Activated gamma-delta T cell (primary cell): Measurements from ENCODE around the gene CPT1B.

Experiments used
- DNase-seq: peaks from one replicate; lab custom pipeline; 2025; lab: John Stamatoyannopoulos, UW

CPT1B gene

DNA sequence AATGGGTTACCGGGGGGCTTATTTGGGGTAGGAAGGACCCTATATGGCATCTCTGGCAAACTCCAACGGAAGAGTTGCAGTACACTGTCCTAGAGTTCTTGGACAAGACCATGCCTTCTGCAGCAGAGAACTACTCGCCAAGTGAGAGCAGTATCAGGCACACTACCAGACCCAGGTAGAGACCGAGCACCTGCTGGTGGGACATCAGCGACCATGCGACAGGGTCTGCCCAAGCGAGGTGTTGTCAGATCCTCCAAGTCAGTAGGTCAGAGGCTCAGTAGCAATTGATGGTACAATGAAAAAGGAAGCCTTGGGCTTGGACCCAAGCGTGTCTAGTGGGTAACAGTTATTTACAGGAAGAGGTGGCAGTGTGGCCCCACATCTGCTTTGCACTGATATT is 7.6 kb upstream of the CPT1B start:
- no peak for DNase-seq

DNA sequence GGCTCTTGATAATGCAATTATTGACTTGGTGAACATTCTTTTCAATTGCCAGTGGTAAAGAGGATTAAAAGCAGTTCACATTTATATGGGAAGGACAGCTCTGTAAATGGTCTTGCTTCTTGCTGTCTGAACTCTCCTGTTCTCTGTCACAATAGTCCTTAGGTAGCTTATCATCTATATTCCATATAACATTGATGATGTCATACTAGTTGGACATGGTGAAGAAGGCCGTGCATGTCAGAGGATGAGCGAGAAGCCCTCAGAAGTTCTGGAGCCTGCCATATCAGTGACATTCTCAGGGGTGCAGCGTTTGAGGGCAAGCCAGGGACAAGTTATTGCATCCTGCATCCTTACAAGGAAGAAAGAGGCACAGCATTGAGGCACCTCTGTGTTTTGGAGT is 7.0 kb upstream of the CPT1B start:
- DNase-seq: no peak

DNA sequence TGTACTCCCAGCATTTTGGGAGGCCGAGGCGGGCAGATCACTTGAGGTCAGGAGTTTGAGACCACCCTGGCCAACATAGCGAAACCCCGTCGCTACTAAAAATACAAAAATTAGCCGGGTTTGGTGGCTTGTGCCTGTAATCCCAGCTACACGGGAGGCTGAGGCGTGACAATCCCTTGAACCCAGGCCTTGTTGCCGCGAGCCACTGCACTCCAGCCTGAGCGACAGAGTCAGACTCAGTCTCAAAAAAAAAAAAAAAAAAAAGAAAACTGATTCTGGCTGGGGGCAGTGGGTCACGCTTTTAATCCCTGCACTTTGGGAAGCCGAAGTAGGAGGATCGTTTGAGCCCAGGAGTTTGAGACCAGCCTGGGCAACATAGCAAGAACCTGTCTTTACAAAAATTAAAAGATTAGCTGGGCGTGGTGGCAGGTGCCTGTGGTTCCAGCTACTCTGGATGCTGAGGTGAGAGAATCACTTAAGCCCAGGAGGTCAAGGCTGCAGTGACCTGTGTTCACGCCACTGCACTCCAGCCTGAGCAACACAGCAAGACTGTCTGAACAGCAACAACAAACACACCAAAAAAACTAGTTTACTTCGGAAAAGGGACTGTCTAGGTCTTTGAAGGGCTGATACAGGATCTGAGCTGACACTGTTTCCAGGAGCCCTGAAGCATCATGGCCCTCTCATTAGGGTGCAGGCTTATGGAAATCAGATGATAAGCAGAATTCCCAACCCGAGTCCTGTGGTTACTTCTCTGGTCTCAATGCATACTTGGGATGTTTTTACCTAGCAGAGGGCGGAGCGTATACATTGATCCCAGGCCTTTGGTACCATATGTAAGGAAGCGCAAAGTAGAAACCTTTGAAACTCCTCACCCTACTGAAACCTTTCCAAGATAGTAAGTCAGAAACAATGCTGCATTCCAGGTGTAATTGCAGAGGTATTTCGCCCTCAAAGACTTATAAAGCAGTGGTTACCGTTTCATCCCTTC is 6.2 kb upstream of the CPT1B start:
- no peak for DNase-seq

DNA sequence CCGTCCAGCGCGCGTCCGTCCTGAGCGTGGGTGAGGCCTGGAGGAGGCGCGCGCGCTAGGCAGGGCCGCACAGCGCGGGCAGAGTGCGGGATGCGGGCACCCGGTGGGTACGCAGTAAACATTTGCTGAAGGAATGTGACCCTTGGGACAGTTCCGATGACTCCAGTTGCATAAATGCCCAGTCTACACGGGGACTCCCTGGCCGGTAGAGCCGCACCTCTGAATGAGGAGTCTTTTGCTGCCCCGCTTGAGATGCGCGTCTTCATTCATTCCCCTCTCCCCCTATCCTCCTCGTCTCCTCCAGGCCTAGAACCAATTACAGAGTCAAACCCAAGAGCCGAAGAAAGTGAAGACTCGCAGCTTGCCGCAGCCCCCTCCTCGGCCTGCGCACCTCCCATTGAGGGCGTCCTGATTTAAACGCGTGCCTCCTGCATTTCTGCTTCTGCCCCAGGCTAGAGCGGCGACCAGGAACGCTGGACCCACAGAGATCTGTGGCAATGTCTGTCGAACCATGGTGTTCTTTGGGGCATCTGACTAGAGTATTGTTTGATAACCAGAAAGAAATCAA is 5.2 kb upstream of the CPT1B start:
- DNase-seq: no peak

DNA sequence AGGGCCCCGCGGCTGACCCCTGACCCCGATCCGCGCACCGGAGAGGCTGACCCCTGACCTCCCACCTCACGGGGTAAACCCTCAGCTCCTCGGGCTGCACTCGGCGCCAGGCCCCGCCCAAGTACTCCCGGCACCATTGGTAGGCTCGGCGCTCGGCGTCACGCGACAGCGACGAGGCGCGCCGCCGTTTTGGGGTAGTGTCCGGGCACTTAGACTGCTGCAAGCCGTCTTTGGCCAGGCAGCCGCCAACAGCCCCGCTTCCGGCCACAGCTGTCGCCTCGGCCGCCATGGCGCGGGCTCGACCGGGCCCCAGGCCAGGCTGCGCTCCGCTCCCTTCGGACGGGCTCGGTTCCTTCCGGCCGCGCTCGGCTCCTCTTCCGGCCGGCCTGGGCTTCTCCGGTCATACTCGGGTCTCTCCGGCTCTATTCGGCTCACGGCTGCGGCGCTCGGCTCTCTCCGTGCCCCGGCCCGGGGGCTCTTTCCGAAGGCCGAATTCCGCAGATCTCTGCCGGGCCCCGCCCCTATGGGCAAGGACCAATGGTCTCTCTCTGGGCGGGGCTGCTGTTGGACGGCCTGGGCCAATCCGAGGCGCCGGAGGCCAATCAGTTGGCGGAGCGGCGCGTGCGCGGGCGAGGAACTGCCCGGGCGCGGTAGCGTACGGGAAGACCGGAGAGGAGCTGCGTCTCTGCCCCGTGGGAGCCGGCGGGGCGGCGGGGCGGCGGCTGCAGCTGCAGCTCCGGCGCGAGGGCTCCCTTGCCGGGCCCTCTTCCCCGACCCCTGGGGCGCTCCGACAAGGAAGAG is 4.5 kb upstream of the CPT1B start, which contains the start of gene CHKB:
Gene CHKB (minus strand): TSS at position 357 of the 801 bp plus-strand sequence. CDS start 68 bp downstream, at position 289.
- peak; percentile 96 for DNase-seq

DNA sequence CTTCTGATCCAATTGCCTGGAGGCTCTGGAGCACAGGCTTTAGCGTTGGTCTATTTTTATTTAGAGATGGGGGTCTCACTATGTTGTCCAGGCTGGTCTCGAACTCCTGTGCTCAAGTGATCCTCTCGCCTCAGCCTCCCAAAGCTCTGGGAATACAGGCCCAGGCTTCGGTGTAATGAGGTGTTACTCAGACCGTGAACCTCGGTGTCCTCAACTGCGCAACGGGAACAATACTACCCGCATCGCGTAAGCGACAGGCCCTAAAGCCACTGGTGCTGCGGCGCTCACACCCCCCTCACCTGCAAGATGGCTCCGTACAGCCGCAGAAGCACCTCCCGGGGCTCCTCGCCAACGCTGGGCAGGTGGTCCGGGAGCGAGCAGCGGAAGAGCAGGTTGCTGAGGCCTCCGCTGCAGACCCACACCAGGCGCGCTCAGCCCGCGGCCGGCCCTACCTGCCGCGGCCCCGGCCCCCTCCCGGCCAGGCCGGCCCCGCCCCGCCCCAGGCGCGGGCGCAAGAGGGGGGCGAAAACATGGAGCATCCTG is 3.8 kb upstream of the CPT1B start:
- no peak for DNase-seq

DNA sequence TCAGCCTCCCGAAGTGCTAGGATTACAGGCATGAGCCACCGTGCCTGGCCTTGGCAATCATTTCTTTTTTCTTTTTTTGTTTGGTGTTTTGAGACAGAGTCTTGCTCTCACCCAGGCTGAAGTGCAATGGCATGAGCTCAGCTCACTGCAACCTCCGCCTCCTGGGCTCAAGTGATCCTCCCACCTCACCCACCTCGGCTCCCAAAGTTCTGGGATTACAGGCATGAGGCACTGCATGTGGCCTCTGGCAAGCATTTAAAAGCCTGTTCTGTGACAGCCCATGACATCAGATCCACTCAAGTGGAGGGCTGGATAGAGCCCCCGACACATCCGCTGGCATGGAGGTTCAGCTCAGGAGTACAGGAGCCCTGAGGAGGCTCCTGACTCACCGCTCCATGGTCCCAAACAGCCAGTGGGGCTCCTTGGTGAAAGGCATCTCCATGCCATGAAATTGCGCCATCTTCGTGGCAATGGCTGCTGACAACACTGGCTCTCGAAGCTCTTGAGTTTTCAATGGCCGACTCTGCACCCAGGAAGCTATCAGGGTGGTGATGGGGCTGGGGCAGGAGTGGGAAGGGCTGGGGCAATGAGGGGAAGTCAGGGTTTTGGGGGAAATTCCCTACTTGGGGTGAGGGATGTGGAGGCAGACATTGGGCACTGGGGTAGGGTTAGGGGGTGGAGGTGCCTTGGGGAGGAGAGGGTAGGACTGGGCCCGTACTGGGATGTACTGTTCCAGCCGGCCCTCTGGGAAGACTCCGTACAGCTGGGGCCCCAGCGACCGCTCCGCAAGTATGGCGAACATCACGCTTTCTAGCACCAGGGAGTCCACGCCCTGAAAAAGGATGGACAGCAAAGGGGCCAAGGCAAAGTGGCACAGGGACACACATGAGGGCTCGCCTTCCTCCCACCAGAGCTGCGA is 3.1 kb upstream of the CPT1B start:
- no peak for DNase-seq

DNA sequence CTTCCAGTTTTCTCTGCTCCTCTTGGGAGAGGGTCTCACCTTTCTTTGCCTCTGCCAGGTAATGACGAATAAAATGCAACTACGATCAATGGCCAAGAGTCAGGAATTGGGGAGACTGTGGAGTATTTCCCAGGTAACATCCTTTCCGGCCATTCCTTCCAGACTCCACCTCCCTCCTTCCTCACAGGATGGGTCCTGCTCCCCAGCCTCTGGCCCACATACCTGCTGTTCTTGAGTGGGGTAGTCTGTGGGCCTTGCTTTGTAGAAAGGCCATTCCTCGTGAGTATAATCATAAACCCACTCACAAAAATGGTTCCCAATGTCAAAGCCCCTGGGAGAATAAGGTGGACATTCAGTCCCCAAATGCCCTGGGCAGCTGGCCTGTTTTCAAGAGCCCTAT is 1.5 kb upstream of the CPT1B start:
- no peak for DNase-seq

DNA sequence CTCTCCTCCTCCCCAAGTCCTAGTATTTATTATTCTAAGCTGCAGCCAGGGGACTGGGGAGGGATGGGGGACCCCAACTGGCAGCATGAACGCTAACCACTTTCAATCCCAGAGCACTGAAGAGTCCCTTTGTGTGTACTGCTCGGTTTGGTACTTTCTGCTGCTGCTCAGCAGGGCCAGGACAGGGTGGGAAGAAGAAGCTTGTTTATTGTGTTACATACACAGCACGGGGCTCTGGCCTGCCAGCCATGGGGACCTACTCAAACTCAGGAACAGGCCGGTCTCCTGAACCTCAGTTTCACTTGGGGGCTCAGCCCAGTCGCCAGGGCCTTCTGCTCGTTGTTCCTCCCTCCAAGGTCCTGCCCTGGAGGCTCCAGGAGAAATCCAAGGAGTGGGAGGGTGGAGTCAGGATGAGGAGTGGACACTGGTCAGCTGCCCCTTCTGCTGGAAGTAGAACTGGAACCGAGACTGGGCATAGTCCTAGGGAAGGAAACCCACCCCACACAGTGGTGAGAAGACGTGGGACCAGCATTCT is 616 bp upstream of the CPT1B start:
- no peak for DNase-seq

DNA sequence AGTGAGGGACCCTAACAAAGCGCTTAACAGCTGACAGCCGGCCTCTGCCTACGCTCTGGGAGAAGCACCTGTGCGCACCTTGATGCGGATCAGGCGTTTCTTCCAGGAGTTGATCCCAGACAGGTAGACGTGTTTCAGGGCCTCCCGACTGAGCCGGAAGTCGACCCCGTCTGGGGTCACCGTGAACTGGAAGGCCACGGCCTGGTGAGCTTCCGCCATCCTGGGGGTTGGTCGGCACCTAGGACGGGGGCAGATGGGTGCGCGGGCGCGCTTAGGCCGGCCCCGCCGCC is 585 bp downstream of the CPT1B start:
- DNase-seq: no peak

DNA sequence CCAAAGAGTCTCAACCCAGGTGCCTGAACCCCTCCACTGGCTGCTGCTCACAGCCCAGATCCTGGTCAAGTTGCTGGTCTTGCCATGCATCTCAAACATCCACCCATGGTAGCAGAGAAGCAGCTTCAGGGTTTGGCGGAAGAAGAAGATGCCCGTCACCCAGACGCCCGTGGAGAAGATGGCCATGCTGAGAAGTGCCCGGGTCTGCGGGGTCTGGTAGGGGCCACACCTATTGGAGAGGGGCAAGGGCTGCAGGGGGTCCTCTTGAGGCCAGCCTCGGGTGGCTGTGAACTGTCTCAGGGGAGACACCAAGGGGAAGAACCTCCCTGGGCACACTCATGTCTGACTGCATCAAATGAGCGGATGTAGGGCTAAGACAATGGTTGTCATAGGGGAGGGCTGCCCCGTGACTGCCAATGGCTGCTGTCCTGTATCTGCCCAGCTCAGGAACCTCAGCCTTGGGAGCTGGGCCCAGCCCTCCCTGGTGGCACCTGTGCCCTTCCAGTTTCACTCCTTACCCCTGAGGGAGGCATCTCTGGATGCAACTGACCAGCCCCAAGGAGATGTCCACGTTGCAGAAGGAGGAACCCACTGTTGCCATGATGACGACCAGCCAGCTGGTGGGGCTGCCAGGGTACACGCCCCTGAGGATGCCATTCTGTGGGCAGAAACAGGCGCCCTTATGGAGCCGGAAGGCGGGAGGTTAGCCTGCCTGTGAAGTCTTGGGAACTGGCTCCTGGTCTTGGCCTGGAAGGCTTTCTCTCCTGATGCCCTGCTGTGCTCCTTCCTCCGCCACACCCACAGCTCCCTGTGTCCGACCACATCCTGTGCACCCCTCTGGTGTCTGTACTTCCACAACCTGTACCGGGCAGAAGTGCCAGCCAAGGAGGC is 1.2 kb downstream of the CPT1B start:
- no peak for DNase-seq

DNA sequence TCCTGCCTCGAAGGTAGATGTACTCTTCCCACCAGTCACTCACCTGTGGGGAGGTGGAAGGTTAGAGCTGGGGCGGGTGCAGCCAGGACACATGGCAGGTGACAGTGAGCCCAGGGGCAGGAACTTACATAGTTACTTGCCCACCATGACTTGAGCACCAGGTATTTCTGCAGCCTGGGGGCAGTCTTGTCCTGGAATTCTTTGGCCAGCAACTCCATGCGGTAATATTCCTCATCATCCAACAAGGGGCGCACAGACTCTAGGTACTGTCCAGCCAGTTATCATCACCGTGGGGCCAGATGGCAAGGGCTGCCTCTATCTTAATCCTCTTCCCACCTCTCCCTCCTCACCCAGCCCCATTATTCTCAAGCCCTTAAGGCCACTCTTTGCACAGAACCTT is 2.2 kb downstream of the CPT1B start:
- no peak for DNase-seq

DNA sequence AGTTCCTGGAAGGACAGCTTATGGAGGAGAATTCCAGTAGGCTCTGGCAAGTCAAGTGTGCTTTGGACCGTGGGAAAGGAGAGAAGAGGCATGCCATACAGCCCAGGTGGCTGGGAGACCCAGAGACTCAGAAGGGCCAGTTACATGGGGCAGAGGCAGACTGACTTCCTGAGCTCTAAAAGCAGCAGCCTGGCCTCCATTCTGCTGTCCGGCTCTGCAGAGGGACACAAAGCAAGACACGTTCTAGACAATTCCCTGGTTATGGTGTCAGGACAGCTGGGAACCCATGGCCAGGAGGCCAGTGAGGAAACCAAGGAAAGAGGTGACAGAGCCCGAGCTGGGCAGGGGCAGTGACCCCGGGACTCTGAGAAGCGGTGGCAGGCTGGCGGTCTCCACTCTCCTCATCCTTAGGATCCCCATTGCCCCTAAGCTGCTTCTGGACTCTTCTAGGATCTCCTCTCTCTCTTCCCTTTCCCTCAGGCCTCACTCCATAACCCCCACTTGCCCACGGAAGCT is 2.7 kb downstream of the CPT1B start:
- DNase-seq: no peak

DNA sequence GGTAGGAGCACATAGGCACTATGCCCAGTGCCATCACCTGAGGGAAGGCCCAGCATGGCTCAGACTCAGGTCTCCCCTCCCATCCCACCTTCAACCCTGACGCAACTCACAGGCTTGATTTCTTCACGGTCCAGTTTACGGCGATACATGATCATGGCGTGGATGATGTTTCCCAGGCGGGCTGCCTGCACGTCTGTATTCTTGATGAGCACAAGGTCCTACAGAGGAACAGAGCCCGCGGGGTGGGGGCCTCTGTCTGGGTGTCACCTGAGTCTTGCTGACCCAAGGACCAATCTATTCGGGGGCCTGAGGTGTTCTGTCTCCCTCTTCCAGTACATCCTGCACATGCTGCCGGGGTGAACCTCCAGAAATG is 3.9 kb downstream of the CPT1B start:
- no peak for DNase-seq

DNA sequence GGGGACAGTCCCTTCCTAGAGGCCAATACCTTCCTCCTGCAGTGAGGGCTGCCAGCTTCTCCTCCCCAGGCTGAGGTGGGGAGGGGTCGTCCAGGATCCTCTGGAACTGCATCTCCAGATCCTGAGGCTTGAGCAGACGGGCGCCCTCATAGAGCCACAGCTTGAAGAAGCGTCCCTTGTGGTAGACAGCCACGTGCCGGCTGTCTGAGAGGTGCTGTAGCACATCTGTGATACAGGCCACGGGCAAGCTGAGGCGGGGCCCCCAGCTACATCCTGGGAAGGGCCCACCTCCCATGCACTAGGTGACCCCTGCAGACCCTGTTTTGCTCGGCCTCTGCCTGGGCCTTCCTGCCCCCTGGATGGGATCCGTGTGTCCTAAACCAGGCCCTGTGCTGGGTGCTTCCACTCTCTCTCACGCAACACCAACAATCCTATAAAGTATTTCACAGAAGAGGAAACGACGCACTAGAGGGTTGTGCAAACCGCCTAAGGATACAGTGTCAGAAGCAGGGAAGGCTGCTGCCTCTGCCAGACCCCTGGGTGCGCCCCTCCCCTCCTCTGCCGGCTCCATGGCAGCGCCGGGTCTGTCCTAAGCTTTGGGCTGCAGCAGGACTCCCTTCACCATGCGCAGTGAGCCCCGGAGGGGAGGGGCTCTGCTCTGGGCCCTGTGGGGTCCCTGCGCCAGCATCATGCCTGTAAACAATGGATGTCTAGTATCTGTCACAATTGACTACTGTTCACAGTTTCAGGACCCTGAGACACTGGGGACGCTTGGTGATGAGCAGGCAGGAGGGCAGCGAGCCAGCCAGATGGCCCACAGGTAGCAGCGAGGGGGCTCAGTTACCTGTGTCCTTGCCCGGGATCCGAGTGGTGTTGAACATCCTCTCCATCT is 4.5 kb downstream of the CPT1B start:
- DNase-seq: no peak

DNA sequence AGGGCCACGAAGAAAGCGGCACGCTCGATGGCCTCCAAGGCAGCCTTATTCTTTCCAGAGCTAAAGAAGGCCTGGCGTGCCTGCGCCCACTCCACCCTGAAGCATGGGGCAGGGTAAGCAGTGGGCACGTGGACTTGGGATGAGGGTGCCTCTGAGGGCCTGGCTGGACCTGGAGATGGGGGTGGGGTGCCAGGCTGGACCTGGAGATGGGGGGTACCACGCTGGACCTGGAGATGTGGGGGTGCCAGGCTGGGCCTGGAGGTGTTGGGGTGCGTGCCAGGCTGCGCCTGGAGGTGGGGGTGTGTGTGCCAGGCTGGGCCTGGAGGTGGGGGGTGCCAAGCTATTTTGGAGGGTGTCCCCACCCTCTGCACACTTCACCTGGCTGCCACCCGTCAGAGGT is 5.3 kb downstream of the CPT1B start:
- DNase-seq: no peak

DNA sequence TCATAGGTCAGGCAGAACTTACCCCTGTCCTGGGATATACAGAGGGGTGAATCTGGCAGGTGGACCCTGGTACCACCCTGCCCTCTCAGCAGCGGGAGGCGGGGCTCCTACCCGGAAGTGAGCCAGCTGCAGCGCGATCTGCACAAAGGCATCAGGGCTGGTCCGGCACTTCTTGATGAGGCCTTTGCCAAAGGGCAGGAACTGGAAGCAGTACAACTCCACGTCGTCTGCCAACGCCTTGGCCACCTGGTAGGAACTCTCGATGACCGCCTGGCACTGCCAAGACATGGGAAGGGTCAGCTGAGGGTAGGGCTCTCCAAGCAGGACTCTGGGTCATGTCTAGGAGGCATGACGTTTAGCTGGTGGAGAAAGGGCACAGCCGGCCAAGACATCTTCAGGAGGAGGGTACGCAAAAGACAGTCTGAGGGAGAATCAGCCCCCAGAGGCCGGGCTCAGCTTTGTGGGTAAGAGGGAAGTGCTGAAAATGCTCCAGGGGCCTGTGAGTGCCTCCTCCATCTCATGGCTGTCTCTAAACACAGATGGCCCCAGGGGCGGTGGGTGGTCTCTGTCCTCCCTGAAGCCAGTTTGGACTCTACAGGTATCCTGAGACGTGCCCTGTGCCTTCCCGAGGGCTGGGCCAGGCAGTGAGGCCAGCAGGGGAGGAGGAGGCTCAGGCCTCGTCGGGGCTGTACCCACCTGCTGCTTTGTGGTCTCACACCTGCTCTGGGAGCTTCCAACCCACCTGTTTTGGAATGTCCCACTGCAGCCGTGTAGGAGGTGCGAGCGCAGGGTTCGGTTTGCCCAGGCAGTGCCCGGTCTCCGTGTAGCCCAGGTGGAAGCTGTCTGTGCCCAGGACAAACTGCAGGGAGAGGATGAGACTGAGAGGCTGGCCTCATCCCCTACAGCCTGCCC is 6.7 kb downstream of the CPT1B start:
- no peak for DNase-seq

DNA sequence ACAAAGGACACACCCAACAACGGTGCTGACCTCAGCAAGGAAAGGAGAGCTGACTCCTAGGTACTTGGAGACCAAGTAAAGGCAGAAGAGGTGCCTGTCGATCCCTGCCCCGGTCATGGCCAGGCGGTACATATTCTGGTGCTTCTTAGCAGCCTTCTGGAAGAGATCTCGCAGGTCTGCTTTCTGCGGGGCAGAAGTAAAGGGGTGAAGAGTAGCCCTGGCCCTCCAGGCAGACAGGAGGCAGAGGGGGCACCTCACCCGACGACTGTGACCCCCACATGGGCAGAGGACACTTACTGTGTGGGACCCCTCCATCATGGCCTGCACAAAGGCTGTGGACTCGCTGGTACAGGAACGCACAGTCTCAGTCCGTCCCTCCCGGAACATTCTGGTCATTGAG is 7.4 kb downstream of the CPT1B start:
- no peak for DNase-seq
